ENCODE results near the gene ECI1. TPM values are rescaled to one million over a fixed set of nuclear protein-coding genes. Genes with fewer than 3 reads are reported as not detected.

Gene ECI1
- total RNA-seq, 1 experiment from 2014 or later = 140 TPM

GRCh38 chr16:2205104-2205966, 46.1 kb downstream of the ECI1 start, which contains the start of gene MLST8:
Gene MLST8 (plus strand): TSS chr16:2205454. CDS start chr16:2206086, 632 bp downstream.
- ChIA-PET POLR2A (interaction anchor here (0.8 to 1.0 kb wide), 4 partner anchors 11 to 264 kb away, joined by 3 to 4 read pairs (median 3); partner anchors contain the start of genes RPS2 and TRAF7), CTCF (interaction anchor here (3.0 kb wide), 1 partner anchor 10 kb away, joined by 11 read pairs; no protein-coding TSS in a partner anchor), RAD21 (ENCODE audit: low non-redundant PET in 1 of 2, low total read pairs in 2 of 2, uncharacterized antibody in 2 of 2, unreplicated experiment in 2 of 2) (interaction anchor here in 1 of 2 experiments (0.6 kb wide), 1 partner anchor 230 kb away, joined by 3 read pairs; no protein-coding TSS in a partner anchor)
- BruUV-seq (replicated peaks) = no TSS peak
- TF ChIP-seq EZH2phosphoT487 (IDR thresholded peaks at IDR 0.05; ENCODE audit: borderline replicate concordance) = no peak
- peak; percentile 71 for TF ChIP-seq MAX (IDR thresholded peaks at IDR 0.05)
- TF ChIP-seq FOSL1 (IDR thresholded peaks at IDR 0.05; ENCODE audit: low read depth) = no peak
- peak; percentile 97 for TF ChIP-seq ZFX (IDR thresholded peaks at IDR 0.05)
- no peak for TF ChIP-seq REST (IDR thresholded peaks at IDR 0.05; ENCODE audit: low read depth)
- peak; percentile 80 for TF ChIP-seq YY1 (IDR thresholded peaks at IDR 0.05; ENCODE audit: extremely low read depth, insufficient replicate concordance, low read depth, low read length)
- peak; percentile 87 for TF ChIP-seq POLR2AphosphoS5 (IDR thresholded peaks at IDR 0.05; ENCODE audit: low read depth, low read length)
- peak; percentile 37 for TF ChIP-seq ZBTB33 (IDR thresholded peaks at IDR 0.05; ENCODE audit: extremely low read depth, insufficient replicate concordance, low read length)
- TF ChIP-seq SP1 (IDR thresholded peaks at IDR 0.05; ENCODE audit: low read depth) = peak; percentile 2; the same call in 1 of the 2 replicates
- TF ChIP-seq CTCF (IDR thresholded peaks at IDR 0.05 in 2 of 3, conservative IDR thresholded peaks at IDR 0.05 in 1 of 3; ENCODE audit: borderline replicate concordance in 1 of 3, insufficient read depth in 1 of 3, low read depth in 2 of 3, low read length in 2 of 3) = 0 out of 6 replicates have a peak, but pooled peaks of 2 of the 3 experiments have one; percentile 10 to 13
- no peak for TF ChIP-seq EZH2 (IDR thresholded peaks at IDR 0.05)
- no peak; the same call in 1 of the 2 replicates for TF ChIP-seq SRF (IDR thresholded peaks at IDR 0.05; ENCODE audit: low read depth)
- TF ChIP-seq EGR1 (IDR thresholded peaks at IDR 0.05; ENCODE audit: low read depth) = peak; percentile 75
- peak; percentile 36 for TF ChIP-seq TCF7L2 (IDR thresholded peaks at IDR 0.05; ENCODE audit: borderline replicate concordance, extremely low read depth, insufficient read depth, insufficient read length)
- no peak for TF ChIP-seq ZNF274 (IDR thresholded peaks at IDR 0.05; ENCODE audit: low read depth, low read length)
- TF ChIP-seq SIN3A (IDR thresholded peaks at IDR 0.05; ENCODE audit: low read depth) = 0 out of 2 replicates have a peak, but pooled peaks have one; percentile 54
- peak; percentile 43 for TF ChIP-seq POLR2A (IDR thresholded peaks at IDR 0.05; ENCODE audit: borderline replicate concordance, extremely low read depth, insufficient read depth, insufficient read length)
- Histone ChIP-seq H4K20me1 (ENCODE audit: insufficient read depth) (no peaks in the 10 kb centered on the region), H3K36me3 (ENCODE audit: control insufficient read depth in 1 of 2, insufficient read depth in 2 of 2, low read length in 2 of 2) (peaks cover 4 to 19% of the 10 kb centered on the region in 2 experiments; a peak in 3 of 4 replicates), H3K27me3 (ENCODE audit: insufficient read depth, low read length) (no peaks in the 10 kb centered on the region), H3K27ac (ENCODE audit: low read depth, low read length) (peak within 1 kb of the TSS; percentile 94), H3K79me2 (ENCODE audit: insufficient read depth, low read length) (peaks cover 23% of the 10 kb centered on the region), H3K9ac (ENCODE audit: low read length) (peak within 1 kb of the TSS; percentile 81), H3K4me1 (ENCODE audit: control insufficient read depth in 1 of 2, insufficient read depth in 2 of 2, low read length in 2 of 2) (peaks cover 5 to 23% of the 10 kb centered on the region in 2 experiments), H3K9me2 (ENCODE audit: insufficient read depth) (no peaks in the 10 kb centered on the region), H3K4me2 (ENCODE audit: low read length) (peak within 1 kb of the TSS; percentile 99), H2AFZ (ENCODE audit: low read depth, low read length, poor library complexity, severe bottlenecking) (no peak within 1 kb of the TSS), H3K4me3 (replicated peaks in 1 of 2; ENCODE audit: low read depth in 1 of 2, low read length in 2 of 2) (peak within 1 kb of the TSS; percentile 81 to 86), H3K9me3 (ENCODE audit: control insufficient read depth in 1 of 2, insufficient read depth in 1 of 2, low read depth in 1 of 2, low read length in 2 of 2) (no peaks in the 10 kb centered on the region)
- intact Hi-C loops (cut with micrococcal nuclease) = no loop called here
- peak; percentile 78 for DNase-seq (ENCODE audit: low read depth, low spot score)
- ATAC-seq = peak; percentile 75

Measured in HCT116 (cell line).